Measurements from ENCODE around the gene FYB2. TPM values are rescaled to one million over a fixed set of nuclear protein-coding genes. Genes with fewer than 3 reads are reported as not detected.

The FYB2 gene
- total RNA-seq, 1 experiment from 2014 or later = not detected

DNA sequence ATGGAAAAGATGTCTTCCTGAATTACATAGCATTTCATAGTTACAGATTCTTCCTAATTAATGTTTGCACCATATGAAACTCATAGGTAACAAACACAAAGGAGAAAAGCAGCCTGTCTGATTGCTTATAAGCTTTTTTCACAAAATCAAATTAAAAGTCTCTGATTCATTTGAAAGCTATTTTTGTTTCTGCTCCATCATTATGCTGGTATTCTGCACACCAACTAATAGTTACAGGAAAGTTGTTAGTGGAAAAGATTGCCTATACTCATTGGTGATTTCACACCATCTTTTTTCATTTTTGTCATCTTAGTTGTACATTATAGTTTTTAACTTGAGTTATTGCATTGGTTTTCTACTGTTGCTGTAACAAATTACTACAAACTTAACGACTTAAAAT lies 104.0 kb downstream of the FYB2 start:
- DNase-seq (ENCODE audit: low read depth) = no peak

DNA sequence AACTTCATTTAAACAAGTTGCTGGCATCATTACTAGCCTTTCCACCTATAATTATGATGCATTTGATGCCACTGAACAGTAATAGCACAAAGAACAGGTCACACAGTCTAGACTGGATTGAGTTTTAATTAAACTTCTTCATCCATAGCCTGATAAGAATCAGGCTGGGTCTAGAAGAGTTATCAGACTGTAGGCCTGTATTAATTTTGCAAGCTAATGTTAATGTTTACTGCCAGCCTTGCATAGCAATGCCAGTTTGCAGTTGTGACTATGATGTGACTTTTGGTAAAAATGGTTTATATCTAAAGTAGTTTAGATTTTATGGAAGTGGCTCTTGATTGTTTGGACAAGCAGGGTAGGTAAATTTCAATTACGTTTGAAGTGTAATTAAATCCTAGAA lies 106.1 kb downstream of the FYB2 start:
- no peak for DNase-seq (ENCODE audit: low read depth)

DNA sequence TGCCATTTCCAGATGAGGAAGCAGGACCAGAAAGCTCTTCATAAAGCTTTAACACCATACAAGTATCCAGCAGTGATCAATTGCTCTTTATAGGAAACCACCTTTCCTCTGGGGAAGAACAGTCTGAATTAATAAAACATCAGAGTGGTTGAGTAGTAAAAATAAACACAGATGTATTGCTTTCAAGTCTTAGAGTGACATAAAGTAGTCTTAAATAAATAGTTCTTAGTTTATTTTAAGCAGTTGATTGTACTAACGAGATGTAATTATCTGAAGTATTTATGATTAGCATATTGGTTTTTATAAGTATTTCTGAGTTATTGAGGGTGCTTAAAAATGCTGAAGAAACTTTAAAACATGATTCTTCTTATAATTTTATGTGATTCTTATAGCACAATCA lies 107.1 kb downstream of the FYB2 start:
- no peak for DNase-seq (ENCODE audit: low read depth)

DNA sequence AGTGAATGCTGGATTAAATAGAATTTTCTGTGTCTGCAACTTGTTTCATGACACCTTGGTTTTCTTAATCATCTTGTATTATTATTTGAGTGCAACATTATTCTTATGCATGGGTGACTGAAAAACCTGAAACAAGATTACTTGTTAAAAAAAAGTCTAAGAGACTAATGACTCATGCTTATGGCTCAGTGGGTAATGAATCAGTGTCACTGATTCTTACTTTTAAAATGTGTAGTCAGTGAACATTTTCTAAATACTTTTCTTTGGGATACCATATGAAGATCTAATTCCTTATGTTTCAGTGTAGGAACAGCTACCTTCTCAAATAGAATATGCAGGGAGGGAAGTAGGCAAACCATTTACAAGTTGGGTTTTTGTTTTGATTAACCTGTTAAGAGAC lies 108.6 kb downstream of the FYB2 start:
- DNase-seq (ENCODE audit: low read depth) = peak; percentile 67

DNA sequence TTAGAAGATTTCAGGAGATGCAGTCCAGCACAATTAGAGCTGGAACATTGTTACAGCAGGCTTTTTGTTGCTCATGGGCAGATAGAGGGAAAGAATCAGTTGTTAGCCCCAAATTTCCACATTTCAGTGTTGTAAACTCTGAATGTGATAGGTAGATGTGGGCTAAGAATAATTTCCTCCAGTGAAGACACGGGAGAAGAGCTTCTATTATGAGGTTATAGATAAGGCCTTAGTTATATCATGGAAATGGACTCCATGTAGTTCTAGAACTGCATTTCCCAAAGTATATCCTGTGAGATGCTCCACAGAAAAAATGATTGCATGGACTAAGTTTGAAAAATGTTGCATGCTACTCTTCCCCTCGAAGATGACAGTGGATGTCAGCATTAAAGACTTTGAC lies 109.2 kb downstream of the FYB2 start:
- no peak for DNase-seq (ENCODE audit: low read depth)

DNA sequence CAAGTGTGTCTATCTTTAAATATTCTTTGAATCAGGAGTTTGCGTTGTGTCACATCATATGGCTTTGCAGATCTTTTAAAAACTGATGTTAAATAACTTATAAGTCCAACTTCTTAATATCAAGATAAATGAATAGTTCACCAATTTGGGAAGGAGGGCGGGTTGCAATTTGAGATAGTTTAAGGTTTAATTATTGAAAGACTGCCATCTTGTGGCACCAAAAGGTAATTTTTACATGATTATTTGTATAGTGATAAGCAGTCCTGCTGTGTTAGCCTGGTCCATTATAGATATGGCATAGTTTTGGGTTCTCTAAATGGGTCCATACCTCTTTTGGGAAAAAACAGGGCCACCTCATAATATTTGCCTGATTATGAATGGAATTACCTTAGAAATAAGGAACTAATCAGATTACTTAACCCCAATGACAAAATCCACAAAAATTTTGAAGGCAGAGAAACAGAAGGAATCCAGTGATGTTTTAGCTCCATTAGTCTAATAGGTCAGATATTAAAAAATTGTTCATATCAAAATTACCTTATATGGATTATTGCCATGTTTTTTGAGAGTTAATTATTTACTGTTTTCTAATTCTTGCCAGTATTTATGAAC lies 109.8 kb downstream of the FYB2 start:
- DNase-seq (ENCODE audit: low read depth) = peak; percentile 56

DNA sequence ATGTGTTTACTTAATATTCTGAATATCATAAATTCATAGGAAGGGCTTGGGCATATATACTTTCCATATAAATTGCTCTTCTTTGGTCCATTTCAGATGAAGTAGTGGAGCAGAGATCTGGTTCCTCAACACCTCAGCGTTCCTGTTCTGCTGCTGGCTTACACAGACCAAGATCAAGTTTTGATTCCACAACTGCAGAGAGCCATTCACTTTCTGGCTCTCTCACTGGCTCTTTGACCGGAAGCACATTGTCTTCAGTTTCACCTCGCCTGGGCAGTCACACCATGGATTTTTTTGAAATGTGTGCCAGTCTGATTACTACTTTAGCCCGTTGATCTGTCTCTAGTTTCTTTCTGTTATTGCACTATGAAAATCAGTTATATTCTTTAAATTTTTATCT lies 111.8 kb downstream of the FYB2 start:
- no peak for DNase-seq (ENCODE audit: low read depth)

DNA sequence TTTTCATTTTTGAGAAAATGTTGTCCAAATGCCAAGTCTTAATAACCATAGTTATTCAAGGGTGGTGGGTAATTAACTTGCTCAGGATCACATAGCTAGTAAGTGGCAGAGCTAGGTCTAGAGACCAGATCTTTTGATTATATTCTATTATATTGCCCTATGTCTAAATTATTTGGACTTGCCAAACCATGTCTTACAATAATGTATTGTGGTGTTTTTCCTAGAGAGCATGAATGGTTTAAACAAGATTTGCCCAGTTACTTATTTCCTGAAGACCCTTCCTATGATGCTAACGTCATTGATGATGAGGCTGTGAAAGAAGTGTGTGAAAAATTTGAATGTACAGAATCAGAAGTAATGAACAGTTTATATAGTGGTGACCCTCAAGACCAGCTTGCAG lies 115.5 kb downstream of the FYB2 start:
- DNase-seq (ENCODE audit: low read depth) = no peak

DNA sequence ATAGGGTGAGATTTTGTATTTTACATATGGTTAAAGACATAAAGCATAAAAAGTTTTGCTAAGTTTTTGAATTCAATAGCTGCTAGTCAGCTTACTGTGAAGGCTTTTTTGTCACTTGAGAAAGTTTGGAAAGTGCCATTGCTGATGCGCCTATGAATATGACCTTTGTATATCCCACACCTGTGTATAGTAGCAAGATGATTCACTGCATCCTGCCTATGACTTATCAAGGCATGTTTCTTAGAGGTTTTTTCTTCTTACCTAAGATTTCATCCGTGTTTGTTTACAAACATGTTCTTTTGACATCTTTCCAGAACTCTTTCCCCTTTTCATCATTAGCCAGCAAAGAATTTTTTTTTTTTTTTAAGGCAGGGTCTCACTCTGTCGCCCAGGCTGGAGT lies 122.5 kb downstream of the FYB2 start:
- DNase-seq (ENCODE audit: low read depth) = no peak

DNA sequence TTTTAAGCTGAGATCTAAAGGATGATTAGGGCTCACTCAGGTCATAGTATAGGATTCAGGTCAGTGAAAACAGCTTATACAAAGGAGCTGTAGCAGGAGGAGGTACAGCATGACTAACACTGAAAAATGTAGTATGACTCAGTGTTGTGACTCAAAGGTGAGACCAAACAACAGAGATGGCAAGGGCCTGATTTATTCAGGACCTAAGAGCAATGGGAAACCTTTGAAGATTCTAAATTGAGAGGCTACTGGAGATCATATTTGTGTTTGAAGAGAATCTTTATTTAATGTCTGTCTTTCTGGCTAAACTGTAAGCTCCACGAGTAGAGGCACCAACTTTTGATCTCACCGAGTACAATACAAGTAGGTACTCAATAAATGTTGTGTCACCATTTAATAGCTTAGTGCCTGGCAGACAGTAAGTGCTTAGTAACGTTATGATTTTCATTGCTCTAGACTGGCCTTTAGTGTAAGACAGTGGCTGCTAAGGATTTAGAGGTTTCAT lies 130.6 kb downstream of the FYB2 start:
- DNase-seq (ENCODE audit: low read depth) = peak; percentile 81

DNA sequence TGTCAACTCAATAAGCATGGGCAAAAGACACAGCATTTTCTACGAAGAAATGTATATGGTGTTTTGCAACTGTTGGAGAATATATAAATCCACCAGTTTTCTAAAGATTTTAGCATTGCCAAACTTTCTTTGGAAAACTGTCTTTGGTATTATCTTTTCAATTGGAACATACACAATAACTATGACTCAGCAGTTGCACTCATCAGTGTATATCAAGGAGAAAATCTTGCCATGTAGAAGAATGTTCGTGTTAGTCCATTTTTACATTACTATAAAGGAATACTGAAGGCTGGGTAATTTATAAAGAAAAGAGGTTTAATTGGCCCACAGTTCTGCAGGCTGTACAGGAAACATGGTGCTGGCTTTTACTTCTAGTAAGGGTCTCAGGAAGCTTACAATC lies 133.0 kb downstream of the FYB2 start:
- DNase-seq (ENCODE audit: low read depth) = peak; percentile 20

DNA sequence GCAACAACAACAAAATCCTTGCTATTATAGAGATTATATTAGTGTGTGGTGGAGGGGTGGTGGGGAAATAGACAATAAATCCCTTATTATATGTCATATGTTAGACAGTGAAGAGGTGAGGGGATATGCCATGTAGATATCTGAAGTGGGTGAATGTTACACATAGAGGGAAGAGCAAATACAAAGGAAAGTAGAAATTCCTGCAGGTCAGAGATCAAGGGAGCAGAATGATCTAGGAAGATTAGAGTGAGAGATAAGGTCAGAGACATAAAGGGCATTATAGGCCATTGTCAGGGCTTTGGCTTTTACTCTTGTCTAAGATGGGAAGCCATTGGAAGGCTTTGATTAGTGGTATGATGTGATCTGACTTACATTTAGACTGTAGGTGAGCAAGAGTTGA lies 135.6 kb downstream of the FYB2 start:
- no peak for DNase-seq (ENCODE audit: low read depth)

DNA sequence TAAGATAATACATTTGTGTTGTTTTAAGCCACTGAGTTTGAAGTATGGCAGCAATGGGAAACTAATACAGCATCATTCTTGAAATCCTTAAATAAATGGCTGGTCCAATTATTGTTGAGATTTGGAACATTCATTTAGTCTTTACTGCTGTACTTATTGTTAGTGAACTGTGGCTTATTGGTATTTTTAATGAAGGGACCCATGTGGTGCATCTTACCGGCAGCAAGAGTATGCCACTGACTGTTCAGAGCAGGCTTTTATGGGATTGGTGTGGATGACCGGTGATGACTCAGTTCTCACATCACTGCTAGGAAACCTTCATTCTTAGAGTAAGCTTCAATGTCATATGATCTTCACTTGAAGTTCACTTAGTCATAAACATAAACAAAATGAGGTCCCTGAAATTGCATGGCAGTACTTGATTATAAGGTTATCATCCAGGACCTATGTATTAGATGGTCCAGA lies 142.6 kb downstream of the FYB2 start:
- peak; percentile 73 for DNase-seq (ENCODE audit: low read depth)

DNA sequence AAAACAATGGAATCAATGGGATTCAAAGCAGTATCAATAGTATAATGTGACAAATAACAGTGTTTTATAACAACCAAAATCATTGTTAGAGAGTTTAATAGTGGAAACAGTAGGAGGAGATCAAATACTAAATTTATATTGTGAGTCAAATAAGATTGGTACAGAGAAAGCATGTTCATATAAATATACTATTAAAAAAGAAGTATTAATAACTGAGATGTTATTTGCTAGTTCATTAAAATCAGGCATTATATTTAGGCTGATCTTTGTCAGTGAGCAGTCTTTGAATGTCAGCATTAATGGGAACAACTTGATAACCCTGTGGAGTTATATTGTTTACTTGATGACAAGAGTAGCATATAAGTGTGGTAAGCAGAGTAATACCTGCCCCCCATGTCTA lies 143.4 kb downstream of the FYB2 start:
- DNase-seq (ENCODE audit: low read depth) = no peak

DNA sequence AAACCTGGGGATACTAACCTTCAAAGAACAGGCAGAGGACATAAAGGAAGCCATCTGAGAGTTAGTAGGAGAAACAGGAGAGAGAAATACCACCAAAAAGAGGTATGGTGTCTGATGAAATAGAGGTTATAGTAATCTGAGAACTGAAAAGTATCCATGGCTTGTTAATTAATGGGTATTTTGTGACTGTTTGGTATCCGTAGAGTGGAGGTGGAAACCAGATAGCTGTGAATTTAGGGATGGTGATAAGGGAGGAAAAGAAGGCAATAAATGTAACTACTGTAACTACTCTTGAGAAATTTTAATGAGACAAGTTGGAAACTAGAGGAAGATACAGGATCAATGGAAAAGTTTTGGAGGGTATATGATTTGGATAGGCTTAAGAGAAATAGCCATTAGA lies 146.6 kb downstream of the FYB2 start:
- no peak for DNase-seq (ENCODE audit: low read depth)

DNA sequence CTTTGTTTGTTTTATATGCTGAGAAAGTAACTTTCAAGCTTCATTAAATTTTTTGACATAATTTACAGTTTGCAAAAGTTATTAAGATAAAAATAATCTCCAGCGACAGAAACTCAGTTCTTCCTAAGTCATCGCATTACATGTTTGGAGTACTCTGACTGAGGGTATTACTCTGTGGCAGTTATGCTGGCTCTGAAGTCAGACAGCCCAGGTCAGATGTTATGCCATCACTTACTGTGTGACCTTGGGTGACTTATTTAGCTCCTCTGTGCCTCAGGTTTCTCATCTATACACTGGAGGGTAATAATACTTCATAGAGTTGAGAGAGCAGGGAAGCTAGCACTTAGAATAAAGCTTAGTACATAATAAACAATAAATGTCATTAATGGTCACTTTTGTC lies 147.7 kb downstream of the FYB2 start:
- DNase-seq (ENCODE audit: low read depth) = no peak

DNA sequence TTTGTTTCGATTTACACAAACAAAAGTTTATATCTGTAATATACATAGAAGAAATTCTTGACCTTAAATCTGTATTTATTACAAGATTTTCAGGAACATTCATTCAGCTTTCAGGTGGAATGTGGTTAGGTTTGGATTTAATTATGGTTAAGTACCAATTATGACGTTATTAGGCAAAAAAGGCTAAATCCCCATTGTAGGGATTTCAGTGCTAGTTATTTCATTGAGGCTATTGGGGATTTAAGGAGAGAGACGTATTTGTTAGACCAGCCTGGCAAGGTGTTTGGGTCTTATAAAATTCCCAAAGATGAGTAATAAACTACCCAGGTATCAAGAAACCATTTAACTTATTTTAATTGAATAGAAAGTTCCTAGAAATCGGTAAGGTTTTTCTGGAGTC lies 148.1 kb downstream of the FYB2 start:
- DNase-seq (ENCODE audit: low read depth) = no peak

DNA sequence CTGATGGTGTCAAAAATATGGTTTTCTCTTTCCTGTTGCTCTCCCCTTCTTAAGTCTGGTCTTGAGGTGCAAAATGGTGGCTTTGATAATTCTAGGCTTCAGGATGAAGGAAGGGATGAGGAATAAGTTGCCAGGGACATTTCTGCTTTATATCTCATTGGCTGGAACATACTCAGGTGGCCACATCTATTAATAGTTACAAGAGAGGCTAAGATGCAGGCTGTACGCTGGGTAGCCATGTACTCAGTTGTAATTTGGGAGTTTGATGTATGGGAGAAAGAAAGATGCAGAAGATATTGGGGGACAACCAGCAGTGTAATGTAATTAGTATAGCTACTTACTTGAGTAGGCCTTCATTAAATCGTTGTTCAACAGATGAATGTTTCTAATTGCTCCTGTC lies 148.9 kb downstream of the FYB2 start:
- DNase-seq (ENCODE audit: low read depth) = no peak

Other genes with a start within 250 kb of the FYB2 start
- gene PLPP3, start 239.8 kb downstream of the FYB2 start, total RNA-seq (2014; rRNA removed; shearing (Covaris generic)) = 14.2 and 19.7 TPM in 2 replicates
- 0.84 and 0.88 TPM in 2 replicates for gene PRKAA2, start 174.1 kb downstream of the FYB2 start, total RNA-seq (2014; rRNA removed; shearing (Covaris generic))
- gene C8A, start 35.4 kb upstream of the FYB2 start, total RNA-seq (2014; rRNA removed; shearing (Covaris generic)) = not detected in 2 replicates
- not detected in 2 replicates for gene C8B, start 146.6 kb upstream of the FYB2 start, total RNA-seq (2014; rRNA removed; shearing (Covaris generic))